LoVo (cell line): ENCODE results near the gene ODAD3.
A peak's percentile ranks its signal among the peaks of the same experiment; 100 is the strongest.

Source experiments
- DNase-seq: peaks from one replicate; pipeline ENCODE4 v3.0.0-alpha.2; 2016; ENCODE audit warnings: low spot score

ODAD3 gene

GRCh38 chr19:11375143-11375948, 59.6 kb downstream of the ODAD3 start:
- DNase-seq, result no peak

GRCh38 chr19:11374433-11375142, 60.3 kb downstream of the ODAD3 start, which contains the start of gene SWSAP1:
TSS of gene SWSAP1 (plus strand) at chr19:11374666. CDS start at chr19:11374681, 15 bp downstream.
- peak; percentile 99 for DNase-seq

GRCh38 chr19:11373885-11374432, 61.0 kb downstream of the ODAD3 start:
- DNase-seq, result no peak

- DNase-seq, result no peak
Measured at GRCh38 chr19:11373166-11373884, 61.6 kb downstream of the ODAD3 start.

- DNase-seq, result no peak
Measured at GRCh38 chr19:11370744-11371143, 64.2 kb downstream of the ODAD3 start.
